GM12801 (cell line): ENCODE measurements around the gene XKR7.

Source experiments
- CTCF ChIP-seq: IDR thresholded peaks from one replicate; pipeline ENCODE4 v1.5.1; 2011; ENCODE audit warnings: control low read depth; ENCODE audit not compliant: insufficient read length; ENCODE audit errors: extremely low read depth

Gene XKR7

GRCh38 chr20:31923388-31924331 is 44.3 kb upstream of the XKR7 start:
- TF ChIP-seq CTCF, result no peak

- TF ChIP-seq CTCF, result no peak
Observed at GRCh38 chr20:31924561-31924960, 43.4 kb upstream of the XKR7 start.

- TF ChIP-seq CTCF, result no peak
Observed at GRCh38 chr20:31925631-31926030, 42.3 kb upstream of the XKR7 start.

GRCh38 chr20:31926493-31926892 is 41.5 kb upstream of the XKR7 start:
- TF ChIP-seq CTCF, result no peak

- no peak for TF ChIP-seq CTCF
Observed at GRCh38 chr20:31927627-31928159, 40.3 kb upstream of the XKR7 start.

GRCh38 chr20:31930779-31931178 is 37.2 kb upstream of the XKR7 start:
- no peak for TF ChIP-seq CTCF

- TF ChIP-seq CTCF, result no peak
Observed at GRCh38 chr20:31933698-31934097, 34.3 kb upstream of the XKR7 start.
